Measurements from ENCODE around the gene GRID2. TPM values are rescaled to one million over a fixed set of nuclear protein-coding genes. Genes with fewer than 3 reads are reported as not detected.

GRID2 gene
- total and polyA plus RNA-seq, 2 experiments from 2014 or later: 0.12 TPM; not detected in 1

- H3K4me3 ChIP-seq: no peak overlapping the region
- H3K4me1 ChIP-seq (ENCODE audit: low read depth): peaks cover 16% of the 10 kb centered on the region
- H3K36me3 ChIP-seq: no peaks in the 10 kb centered on the region
- H3K27me3 ChIP-seq: no peaks in the 10 kb centered on the region
- no peak overlapping the region for H3K27ac ChIP-seq
- no peaks in the 10 kb centered on the region for H3K9me3 ChIP-seq (ENCODE audit: low read depth)
- DNase-seq (ENCODE audit: low read depth in 1 of 2, low spot score in 1 of 2): no peak
- no peak for TF ChIP-seq CTCF (IDR thresholded peaks at IDR 0.05; ENCODE audit: low read depth, low read length)
Measured at GRCh38 chr4:92261256-92261655, 42.5 kb upstream of the GRID2 start.

GRCh38 chr4:92262371-92262770 is 41.4 kb upstream of the GRID2 start:
- peaks cover 16% of the 10 kb centered on the region for H3K4me1 ChIP-seq (ENCODE audit: low read depth)
- no peak overlapping the region for H3K4me3 ChIP-seq
- TF ChIP-seq CTCF (IDR thresholded peaks at IDR 0.05; ENCODE audit: low read depth, low read length): no peak
- H3K27me3 ChIP-seq: no peaks in the 10 kb centered on the region
- H3K27ac ChIP-seq: no peak overlapping the region
- DNase-seq (ENCODE audit: low read depth in 1 of 2, low spot score in 1 of 2): no peak
- no peaks in the 10 kb centered on the region for H3K9me3 ChIP-seq (ENCODE audit: low read depth)
- no peaks in the 10 kb centered on the region for H3K36me3 ChIP-seq

GRCh38 chr4:92263010-92263409 is 40.8 kb upstream of the GRID2 start:
- H3K9me3 ChIP-seq (ENCODE audit: low read depth): no peaks in the 10 kb centered on the region
- no peaks in the 10 kb centered on the region for H3K27me3 ChIP-seq
- no peak overlapping the region for H3K27ac ChIP-seq
- no peaks in the 10 kb centered on the region for H3K36me3 ChIP-seq
- no peak for TF ChIP-seq CTCF (IDR thresholded peaks at IDR 0.05; ENCODE audit: low read depth, low read length)
- H3K4me1 ChIP-seq (ENCODE audit: low read depth): peaks cover 16% of the 10 kb centered on the region
- no peak for DNase-seq (ENCODE audit: low read depth in 1 of 2, low spot score in 1 of 2)
- H3K4me3 ChIP-seq: no peak overlapping the region

GRCh38 chr4:92263575-92263974 is 40.2 kb upstream of the GRID2 start:
- DNase-seq (ENCODE audit: low read depth in 1 of 2, low spot score in 1 of 2): no peak
- no peaks in the 10 kb centered on the region for H3K36me3 ChIP-seq
- H3K9me3 ChIP-seq (ENCODE audit: low read depth): no peaks in the 10 kb centered on the region
- no peaks in the 10 kb centered on the region for H3K27me3 ChIP-seq
- no peak overlapping the region for H3K27ac ChIP-seq
- no peak overlapping the region for H3K4me3 ChIP-seq
- no peak for TF ChIP-seq CTCF (IDR thresholded peaks at IDR 0.05; ENCODE audit: low read depth, low read length)
- peaks cover 16% of the 10 kb centered on the region for H3K4me1 ChIP-seq (ENCODE audit: low read depth)

GRCh38 chr4:92264163-92264562 is 39.6 kb upstream of the GRID2 start:
- no peak overlapping the region for H3K4me3 ChIP-seq
- H3K4me1 ChIP-seq (ENCODE audit: low read depth): peaks cover 16% of the 10 kb centered on the region
- DNase-seq (ENCODE audit: low read depth in 1 of 2, low spot score in 1 of 2): no peak
- no peak for TF ChIP-seq CTCF (IDR thresholded peaks at IDR 0.05; ENCODE audit: low read depth, low read length)
- no peaks in the 10 kb centered on the region for H3K27me3 ChIP-seq
- H3K9me3 ChIP-seq (ENCODE audit: low read depth): no peaks in the 10 kb centered on the region
- H3K27ac ChIP-seq: no peak overlapping the region
- H3K36me3 ChIP-seq: no peaks in the 10 kb centered on the region

GRCh38 chr4:92265021-92265420 is 38.7 kb upstream of the GRID2 start:
- no peak overlapping the region for H3K4me3 ChIP-seq
- no peaks in the 10 kb centered on the region for H3K36me3 ChIP-seq
- TF ChIP-seq CTCF (IDR thresholded peaks at IDR 0.05; ENCODE audit: low read depth, low read length): no peak
- H3K27ac ChIP-seq: peak overlapping the region; percentile 61
- DNase-seq (ENCODE audit: low read depth in 1 of 2, low spot score in 1 of 2): peak; percentile 30 to 32
- H3K27me3 ChIP-seq: no peaks in the 10 kb centered on the region
- H3K9me3 ChIP-seq (ENCODE audit: low read depth): no peaks in the 10 kb centered on the region
- peaks cover 16% of the 10 kb centered on the region for H3K4me1 ChIP-seq (ENCODE audit: low read depth)

All from cardiac muscle cell (in vitro differentiated cells and primary cell).